Heart left ventricle (tissue), 13 donors: ENCODE measurements around the gene SLC38A5.

Experiments used
- CTCF ChIP-seq, 12 donors: fragments of 200-600 bp; sonication (generic) in 4 of 12; IDR thresholded peaks; one replicate each; pipeline versions ENCODE4 v1.5.0 to v1.8.0; 2018 to 2022; ENCODE audit warnings: antibody characterized with exemption in 12 of 12, mild to moderate bottlenecking in 5 of 12
- POLR2A ChIP-seq, 2 donors: fragments of 450-650 bp; IDR thresholded peaks; one replicate each; pipeline ENCODE4 v1.6.1; 2017; ENCODE audit warnings: antibody characterized with exemption in 2 of 2, mild to moderate bottlenecking in 2 of 2, moderate library complexity in 2 of 2
- donor health status: ischemic (EF 13 %, LVEDD 7.1; RV severe dilation, severe dysfunction).
- donor health status: DM: no; HTN: yes; CAD: no.
- donor health status: DM: no; HTN: no; CAD: no.
- donor health status: ischemic (EF 25% LVEDD 6.9; RV normal size, moderate dysfunction).
- donor health status: ischemic (EF 25% LVEDD 5.7; RV mildly dilated, moderate dysfunction).
- donor health status: ischemic (EF 35%, LVEDD 5.7; RV mildly dilated, moderate dysfunction).
- donor health status: nonischemic (EF 11% LVEDD 7.7; RV severe dilation, severe dysfunction).
- donor health status: DM: yes; HTN: yes; CAD: no.
- donor health status: PGD.
- donor health status: ischemic (EF 29% LVEDD 5.4; RV normal size, mild dysfunction).
- donor health status: nonischemic (EF 23%, LVEDD 6.1; RV moderate dilation, normal function).

GRCh38 chrX:48491809-48492208 is 21.7 kb upstream of the SLC38A5 start:
- TF ChIP-seq CTCF (IDR thresholded peaks at IDR 0.05) (no peak), POLR2A (IDR thresholded peaks at IDR 0.05) (no peak)
